HepG2 (cell line): ENCODE measurements around the gene ATE1.

Source experiments
- ARNTL ChIP-seq: sonication (generic); formaldehyde crosslinking; IDR thresholded peaks from 2 replicates; pipeline ENCODE4 v1.4.0; 2020; ENCODE audit warnings: mild to moderate bottlenecking, missing genetic modification reagents
- CAMTA2 ChIP-seq: sonication (generic); formaldehyde crosslinking; IDR thresholded peaks from 2 replicates; pipeline ENCODE4 v1.4.0; 2020; ENCODE audit warnings: mild to moderate bottlenecking, missing genetic modification reagents, borderline replicate concordance
- EHMT2 ChIP-seq: fragments of 200-600 bp; sonication (generic); IDR thresholded peaks from 2 replicates; pipeline ENCODE4 v1.7.0; 2017; ENCODE audit warnings: antibody characterized with exemption, low read depth, low read length, borderline replicate concordance
- EZH2 ChIP-seq: conservative IDR thresholded peaks from 2 replicates; pipeline ENCODE4 v1.6.1; 2012; ENCODE audit warnings: mild to moderate bottlenecking, low read depth, low read length, moderate library complexity
- HDAC2 ChIP-seq: sonication (generic); formaldehyde crosslinking; IDR thresholded peaks from 2 replicates; pipeline ENCODE4 v1.4.0; 2020; ENCODE audit warnings: missing genetic modification reagents
- SP1 ChIP-seq, 2 experiments: fragments of 450-650 bp in 1 of 2; sonication (generic) in 1 of 2; formaldehyde crosslinking in 1 of 2; IDR thresholded peaks; 2 replicates each; pipeline versions ENCODE4 v1.4.0 to v1.6.1; 2016 to 2020; ENCODE audit warnings: missing genetic modification reagents in 1 of 2
- ZSCAN30 ChIP-seq: sonication (generic); formaldehyde crosslinking; IDR thresholded peaks from 2 replicates; pipeline ENCODE4 v1.5.0; 2020; ENCODE audit warnings: mild to moderate bottlenecking, missing genetic modification reagents
- TF ChIP-seq, protein P1 (sequence below): sonication (generic); formaldehyde crosslinking; IDR thresholded peaks from 2 replicates; pipeline ENCODE4 v1.4.0; 2020; ENCODE audit warnings: mild to moderate bottlenecking, missing genetic modification reagents

DNA sequence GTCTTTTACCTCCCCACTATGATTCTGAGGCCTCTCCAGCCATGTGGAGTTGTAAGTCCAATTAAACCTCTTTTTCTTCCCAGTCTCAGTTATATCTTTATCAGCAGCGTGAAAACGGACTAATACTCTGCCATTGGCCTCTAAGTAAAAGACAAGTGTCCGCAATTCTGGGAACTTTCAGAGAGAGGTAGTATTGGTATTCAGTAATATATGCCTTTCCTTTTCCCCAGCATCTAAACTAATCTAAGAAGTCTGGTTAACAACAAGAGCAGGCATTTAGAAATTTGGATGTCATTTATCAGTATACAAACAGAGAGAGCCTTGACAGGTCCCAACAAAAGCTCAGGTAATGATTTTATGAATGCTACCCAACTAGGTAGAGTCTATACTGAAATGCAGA lies 95.2 kb downstream of the ATE1 start:
- TF ChIP-seq EHMT2 (no peak), SP1 (IDR thresholded peaks at IDR 0.05) (no peak), SP1 (CRISPR knock-in tag; IDR thresholded peaks at IDR 0.05) (no peak), CAMTA2 (no peak), ARNTL (no peak), EZH2 (no peak), HDAC2 (CRISPR knock-in tag) (no peak), ZSCAN30 (CRISPR knock-in tag) (no peak)
- TF ChIP-seq, protein P1, sequence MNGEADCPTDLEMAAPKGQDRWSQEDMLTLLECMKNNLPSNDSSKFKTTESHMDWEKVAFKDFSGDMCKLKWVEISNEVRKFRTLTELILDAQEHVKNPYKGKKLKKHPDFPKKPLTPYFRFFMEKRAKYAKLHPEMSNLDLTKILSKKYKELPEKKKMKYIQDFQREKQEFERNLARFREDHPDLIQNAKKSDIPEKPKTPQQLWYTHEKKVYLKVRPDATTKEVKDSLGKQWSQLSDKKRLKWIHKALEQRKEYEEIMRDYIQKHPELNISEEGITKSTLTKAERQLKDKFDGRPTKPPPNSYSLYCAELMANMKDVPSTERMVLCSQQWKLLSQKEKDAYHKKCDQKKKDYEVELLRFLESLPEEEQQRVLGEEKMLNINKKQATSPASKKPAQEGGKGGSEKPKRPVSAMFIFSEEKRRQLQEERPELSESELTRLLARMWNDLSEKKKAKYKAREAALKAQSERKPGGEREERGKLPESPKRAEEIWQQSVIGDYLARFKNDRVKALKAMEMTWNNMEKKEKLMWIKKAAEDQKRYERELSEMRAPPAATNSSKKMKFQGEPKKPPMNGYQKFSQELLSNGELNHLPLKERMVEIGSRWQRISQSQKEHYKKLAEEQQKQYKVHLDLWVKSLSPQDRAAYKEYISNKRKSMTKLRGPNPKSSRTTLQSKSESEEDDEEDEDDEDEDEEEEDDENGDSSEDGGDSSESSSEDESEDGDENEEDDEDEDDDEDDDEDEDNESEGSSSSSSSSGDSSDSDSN (CRISPR knock-in tag), result no peak
